GM19240 (cell line): Measurements from ENCODE around the gene TTC7B.

Experiments used
- DNase-seq: peaks from one replicate; pipeline ENCODE4 v3.0.0; 2011; ENCODE audit warnings: low spot score; ENCODE audit not compliant: insufficient read length

TTC7B gene

DNA sequence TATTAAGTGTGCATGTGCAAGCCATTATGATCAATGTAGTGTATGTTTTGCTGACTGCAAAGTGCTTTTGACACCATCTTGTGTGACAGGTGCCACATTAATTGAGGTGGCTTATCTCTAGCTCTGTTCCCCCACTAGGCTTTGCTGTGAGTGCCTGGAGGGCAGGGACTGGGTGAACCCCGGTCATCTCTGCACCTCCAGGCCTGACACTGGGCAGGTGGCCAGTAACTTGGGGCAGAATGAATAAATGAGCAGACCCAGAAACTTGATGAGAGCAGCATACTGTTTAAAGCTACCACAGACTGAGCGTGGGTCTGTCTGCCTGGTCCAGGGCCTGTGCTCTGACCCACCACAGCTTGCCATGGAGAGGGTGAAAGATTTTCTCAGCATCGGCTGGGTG lies 267.8 kb downstream of the TTC7B start:
- DNase-seq: no peak

DNA sequence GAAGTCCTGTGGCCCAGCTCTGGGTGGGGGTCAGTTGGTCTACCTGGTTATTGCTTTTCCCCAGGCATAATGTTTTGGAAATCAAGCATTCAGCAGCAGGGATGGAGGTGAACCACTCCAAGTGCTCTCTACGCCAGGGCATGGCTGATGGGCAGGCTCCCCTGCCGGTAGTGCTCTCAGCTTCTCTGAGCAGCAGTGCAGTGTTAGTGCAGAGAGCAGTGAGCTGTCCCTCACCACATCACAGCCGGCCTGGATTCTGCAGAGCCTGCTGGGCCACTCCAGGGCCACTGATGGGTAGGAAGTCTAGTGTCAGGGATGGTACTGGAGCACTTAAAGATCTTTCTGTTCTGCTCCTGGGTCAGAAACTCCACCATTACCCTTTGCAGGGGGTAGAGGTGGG lies 268.3 kb downstream of the TTC7B start:
- DNase-seq: no peak

DNA sequence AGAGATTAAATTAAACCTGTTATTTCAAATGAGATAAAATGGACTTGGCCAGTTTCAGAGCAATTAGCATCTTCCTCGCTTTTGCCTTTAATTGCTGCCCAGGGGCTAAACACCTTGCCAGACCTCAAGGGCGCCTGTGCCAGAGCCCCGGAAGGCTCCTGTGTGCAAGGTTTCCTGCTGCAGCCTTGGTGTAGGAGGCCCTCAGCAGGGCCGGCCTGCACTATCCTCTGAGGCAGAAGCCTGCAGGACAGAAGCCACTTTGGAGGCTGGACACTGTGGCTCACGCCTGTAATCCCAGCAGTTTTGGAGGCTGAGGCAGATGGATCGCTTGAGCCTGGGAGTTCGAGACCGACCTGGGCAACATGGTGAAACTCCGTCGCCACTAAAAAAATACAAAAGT lies 269.0 kb downstream of the TTC7B start:
- no peak for DNase-seq

DNA sequence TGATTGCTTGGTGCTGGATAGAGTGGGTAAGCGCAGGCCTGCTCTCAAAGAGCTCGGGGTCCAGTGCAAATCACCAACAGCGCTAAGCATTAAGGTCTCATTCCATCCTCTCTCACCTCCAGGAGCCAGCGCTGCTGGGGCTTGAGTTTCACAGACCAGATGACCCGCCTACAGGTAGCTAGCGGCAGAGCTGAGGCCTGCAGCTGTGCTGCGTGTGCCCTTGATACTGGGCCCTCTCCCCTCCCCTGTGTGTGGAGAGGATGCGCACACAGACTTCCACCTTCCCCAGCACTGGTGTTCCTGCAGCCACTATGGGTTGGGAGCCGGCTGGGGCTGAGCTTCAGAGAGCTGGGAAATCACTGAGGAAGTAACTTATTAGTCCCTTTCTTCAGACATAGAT lies 269.5 kb downstream of the TTC7B start:
- DNase-seq: no peak

DNA sequence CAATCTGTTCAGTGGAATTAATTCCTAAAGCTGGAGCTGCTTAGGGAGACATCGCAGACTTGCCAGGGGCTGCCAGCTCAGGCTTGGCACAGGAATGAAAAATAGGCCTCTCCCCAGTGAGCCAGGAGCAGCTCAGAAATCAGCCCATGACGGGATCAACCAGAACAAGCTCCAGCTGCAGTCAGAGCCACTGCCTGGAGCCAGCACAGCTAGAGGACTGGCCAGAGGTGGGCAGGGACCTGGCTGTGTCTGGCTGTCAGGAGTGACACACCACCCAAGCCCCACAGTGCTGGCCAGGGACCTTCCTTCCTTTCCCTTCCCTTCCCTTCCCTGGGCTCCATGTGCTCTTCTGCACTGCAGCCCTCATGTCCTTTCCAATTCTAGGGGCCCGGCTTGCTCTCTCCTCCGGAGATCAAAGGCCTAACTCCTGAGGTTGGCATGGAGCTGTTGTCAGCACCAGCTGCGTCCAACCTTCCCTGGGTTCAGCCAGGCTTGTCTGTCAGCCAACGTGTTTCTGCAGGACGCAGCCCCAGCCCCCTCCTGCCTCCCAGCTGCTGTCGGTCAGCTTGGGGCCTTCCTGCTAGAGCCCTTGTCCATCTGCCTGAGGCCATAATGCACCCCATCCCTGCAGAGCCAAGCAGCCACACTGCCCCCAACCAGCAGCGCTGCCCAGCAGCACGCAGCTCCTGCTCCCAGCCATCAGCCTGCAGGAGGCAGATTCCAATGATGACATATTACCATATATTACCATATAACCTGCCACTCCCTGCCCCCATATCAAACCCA lies 270.1 kb downstream of the TTC7B start:
- DNase-seq: no peak

DNA sequence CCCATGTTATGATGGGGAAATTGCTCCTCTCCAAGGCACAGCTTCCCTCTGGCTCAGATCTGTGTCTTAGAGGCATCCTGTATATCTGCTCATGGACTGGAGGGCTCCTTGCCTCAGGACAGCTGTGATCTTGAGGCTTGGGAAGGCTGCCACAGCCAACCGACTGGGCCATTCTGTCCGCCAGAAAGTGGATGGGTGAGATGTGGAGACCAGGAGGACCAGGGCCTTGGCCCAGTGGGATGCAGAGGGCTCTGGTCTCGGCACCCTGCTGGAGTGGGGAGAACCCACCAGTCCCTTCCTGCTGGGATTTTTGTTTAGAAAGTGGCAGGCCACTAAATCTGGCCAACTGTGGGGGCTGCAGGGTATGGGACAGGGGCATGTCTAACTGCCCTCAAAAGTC lies 270.8 kb downstream of the TTC7B start:
- no peak for DNase-seq

DNA sequence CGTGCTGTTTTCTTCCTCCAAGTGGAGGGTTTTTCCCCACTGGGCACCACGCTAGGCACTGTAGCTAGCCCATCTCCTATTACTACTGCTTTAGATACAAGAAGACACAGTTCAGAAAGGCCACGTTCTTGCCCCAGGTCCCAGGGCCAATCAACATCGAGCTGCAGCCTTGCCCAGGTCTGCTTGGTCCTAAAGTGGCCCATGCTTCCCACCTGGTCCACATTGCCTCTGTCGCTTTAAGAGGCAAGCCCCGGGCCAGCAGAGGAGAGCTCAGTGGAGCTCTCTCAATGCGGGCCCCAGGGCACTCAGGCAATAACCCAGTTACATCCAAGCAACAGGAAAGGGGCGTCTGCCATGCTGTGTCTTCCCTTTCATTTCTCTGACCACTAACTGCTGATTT lies 271.3 kb downstream of the TTC7B start:
- no peak for DNase-seq

DNA sequence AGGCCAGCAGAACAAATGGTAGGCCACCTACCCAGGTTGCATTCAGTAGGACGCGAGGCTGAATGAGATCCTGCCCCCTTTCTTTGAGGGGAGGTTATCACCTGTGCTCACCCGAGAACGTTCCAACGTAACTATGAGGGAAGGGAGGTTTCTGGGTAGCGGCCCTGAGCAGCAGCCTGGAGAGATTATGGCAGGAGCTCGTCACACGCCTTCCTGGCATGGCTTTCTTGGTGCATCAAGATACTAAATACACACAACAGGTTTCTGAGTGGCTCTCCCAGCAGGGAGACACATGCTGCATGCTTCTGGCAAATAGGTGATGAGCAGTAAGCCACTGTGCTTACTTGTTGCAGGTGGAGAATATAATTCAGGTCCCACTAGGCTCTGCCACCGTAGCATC lies 271.7 kb downstream of the TTC7B start:
- no peak for DNase-seq

DNA sequence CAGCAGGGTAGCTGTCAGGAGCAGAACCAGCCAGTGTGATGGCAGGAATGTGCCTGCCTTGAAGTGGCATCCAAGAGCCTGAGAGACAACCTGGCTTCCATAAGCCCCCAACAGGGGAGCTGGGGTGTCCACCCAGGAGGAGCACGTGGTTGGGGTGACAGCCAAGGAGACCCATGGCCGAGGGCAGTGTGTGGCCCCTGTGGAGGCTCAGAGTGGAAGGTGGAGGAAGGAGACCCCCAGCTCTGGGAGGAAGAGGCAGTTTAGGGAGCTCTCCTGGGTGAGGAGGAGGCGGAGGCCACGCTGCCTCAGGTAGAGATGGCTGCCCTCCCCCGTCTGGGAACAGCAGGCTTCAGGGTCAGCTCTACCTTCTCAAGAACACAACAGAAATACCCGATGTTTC lies 272.4 kb downstream of the TTC7B start:
- DNase-seq: no peak

DNA sequence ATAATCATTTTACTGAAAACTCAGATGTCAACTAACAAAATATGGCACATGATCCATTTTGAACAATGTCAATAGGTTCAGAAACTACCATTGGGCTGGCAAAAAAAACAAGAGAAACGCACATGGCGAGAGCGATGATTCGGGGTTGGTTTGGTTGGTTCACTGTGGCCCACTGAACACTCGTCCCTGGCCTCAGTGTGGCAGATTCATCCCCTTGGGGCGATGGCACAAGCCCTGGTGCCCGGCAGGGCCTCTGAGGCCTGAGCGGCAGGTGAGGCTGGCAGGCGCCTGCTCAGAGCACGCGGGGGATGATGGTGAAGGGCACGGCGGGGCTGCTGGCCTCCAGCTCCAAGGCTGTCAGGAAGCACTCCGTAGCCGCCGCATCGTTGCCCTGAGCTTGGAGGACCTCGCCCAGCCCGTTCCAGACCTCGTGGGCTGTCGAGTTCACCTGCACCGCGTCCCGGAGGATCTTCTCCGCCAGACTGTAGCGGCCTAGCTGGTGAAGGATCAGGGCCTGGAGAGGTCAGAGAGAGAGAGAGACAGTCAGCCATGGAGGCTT lies 275.1 kb downstream of the TTC7B start:
- no peak for DNase-seq

DNA sequence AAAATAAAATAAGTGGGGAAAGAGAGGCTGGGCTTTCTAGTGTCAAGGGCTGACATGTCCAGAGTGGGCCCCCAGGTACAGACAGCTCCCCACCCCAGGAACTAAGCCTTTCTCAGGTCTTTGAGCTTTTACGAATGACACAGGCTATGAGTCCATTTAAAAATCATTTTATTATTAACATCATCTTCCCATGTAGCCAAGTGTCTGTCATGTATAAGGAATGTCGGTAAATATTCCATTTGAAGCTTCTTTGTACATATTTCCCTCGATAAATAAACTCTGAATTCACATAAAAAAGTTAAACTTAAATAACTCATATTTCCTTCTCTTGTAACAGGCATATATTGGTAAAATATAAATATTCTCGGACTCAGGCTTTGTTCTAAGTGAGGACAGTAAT lies 275.8 kb downstream of the TTC7B start:
- DNase-seq: no peak

DNA sequence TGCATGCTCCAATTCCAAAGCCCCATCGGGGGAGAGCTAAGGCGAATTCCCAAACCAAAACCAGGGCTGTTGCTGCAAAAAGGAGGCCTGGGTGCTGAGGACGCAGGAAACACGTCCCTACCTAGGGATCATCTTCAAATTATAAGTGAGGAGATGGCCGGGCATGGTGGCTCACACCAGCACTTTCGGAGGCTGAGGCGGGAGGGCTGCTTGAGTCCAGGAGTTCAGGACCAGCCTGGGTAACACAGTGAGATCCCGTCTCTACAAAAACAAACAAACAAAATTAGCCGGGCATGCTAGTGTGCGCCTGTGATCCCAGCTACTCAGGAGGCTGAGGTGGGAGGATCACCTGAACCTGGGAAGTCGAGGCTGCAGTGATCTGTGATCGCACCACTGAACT lies 276.2 kb downstream of the TTC7B start:
- no peak for DNase-seq

DNA sequence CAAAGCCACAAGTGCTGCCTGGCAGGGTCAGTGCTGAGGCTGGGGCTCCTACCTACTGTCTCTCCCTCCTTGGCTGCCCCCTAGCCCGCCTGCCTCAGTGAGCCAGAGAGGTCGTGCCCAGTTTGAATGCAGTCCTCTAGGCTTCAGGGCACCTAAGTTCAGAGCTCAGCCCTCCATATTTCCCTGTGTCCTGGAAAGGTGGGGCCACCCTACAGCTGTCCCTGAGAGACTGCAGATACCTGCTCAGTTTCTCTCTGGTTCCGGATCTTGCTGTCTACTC lies 276.8 kb downstream of the TTC7B start:
- DNase-seq: no peak

DNA sequence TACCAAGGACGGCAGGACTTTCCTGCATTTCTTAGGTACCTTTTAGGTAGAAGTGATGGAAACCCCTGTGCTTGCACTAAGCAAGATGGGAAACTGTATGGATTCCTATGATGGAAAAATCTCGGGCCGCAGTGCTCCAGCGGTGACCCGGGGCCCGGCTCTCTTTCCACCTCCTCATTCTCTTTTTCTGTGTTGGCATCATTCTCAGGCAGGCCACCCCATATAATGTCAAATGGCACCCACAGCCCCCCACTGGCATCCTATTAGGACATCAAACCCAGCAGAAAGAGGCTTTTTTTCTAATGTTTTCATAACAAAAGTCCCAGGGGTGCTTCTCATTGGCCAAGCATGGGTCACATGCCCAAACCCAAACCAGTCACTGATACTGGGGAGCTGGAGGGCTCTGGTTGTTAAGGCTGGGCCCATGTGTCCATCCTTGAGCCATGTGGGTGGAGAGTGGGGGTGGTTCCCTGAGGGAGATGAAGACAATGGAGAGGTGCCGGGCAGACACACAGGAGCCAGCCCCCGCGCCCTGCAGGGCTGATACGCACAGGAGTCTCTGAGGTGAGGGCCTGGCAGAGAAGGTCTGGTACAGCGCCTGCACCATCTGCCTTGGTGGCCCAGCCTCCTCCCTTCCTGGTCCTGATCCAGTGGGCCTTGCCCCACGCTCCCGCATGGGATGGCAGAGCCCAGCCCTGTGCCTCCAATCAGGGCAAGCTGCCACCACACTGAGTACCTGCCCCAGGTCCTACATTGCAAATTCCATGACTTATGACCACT lies 277.3 kb downstream of the TTC7B start:
- no peak for DNase-seq

DNA sequence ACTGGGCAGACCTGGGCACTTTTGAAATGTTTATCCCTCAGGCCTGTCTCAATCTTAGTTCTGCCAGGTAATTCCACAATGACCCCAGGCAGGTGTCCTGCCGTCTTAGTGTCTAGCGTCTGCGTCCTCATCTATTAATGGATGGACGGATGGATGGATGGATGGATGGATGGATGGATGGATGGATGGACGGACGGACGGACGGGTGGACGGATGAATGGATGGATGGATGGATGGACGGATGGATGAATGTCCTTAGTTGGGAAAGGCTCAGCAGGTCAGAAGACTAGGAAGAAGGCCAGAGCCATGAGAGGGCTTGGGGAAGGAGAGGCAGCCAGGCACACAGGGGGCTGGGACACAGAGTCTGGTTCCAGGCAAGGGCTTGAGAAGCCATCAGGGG lies 278.1 kb downstream of the TTC7B start:
- no peak for DNase-seq

DNA sequence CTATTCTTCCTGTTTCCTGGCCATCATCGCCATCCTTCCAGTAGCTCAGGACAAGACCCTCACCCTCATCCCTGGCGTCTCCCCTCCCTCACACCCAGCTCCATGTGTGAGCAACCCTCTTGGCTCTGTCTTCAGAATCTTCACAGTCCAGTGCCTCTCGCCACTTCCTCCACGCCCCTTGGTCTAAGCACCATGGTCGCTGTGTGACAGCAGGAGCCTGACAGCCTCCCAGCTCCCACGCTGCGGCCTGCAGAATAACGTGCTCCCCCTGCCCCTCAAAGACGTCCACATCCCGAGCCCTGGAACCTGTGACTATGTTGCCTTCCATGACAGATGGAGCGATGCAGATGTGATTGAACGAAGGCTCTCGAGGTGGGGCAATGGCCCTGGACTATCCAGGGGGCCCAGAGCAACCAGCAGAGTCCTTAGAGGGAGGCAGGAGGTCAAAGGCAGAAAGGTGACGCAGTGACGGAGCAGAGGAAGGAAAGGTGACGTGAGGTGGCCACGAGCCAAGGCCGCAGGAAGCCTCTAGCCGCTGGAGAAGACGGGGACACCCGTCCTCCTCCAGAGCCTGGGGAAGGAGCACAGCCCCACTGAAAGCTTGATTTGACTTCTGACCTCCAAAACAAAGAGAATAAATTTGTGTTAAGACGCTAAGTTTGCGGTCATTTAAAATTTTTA lies 279.6 kb downstream of the TTC7B start:
- no peak for DNase-seq

DNA sequence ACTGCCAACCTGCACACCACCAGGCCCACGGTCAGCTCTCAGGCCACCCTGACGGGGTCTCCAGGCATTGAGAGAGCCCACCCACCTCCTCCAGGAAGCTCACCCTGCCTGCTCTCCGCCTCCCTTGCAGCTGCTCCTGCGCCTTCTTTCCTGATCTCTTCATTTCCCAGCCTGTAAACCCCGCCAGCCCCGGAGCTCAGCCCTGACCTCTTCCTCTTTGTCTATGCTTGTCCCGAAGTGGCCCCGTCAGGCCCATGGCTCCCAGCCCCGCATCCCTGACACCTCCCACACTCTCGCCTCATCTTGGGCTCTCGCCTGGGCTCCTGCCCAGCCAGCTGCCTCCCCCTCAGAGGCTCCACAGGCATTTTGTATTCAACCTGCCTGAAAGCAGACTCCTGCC lies 280.1 kb downstream of the TTC7B start:
- DNase-seq: no peak

DNA sequence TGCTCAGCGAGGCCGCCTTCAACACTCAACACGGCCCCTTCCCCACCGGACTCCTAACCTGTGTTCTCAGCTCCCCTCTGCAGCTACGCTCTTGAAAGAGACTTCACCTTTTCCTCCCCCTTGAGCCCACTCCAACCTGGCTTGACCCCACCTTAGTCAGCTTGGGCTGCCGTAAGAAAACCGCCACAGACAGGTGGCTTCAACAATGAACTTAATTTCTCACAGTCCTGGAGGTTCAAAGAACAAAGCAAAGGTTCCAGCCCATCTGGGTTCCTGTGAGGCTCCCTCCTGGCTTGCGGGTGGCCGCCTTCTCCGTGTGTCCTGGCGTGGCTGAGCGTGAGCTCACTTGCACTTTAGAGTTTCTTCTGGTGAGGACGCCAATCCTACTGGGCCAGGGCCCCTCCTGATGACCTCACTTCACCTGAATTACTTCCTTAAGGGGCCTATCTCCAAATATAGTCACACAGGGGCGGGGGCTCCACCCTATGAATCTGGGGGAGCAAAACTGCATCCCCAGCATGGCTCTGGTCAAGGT lies 280.6 kb downstream of the TTC7B start:
- no peak for DNase-seq

DNA sequence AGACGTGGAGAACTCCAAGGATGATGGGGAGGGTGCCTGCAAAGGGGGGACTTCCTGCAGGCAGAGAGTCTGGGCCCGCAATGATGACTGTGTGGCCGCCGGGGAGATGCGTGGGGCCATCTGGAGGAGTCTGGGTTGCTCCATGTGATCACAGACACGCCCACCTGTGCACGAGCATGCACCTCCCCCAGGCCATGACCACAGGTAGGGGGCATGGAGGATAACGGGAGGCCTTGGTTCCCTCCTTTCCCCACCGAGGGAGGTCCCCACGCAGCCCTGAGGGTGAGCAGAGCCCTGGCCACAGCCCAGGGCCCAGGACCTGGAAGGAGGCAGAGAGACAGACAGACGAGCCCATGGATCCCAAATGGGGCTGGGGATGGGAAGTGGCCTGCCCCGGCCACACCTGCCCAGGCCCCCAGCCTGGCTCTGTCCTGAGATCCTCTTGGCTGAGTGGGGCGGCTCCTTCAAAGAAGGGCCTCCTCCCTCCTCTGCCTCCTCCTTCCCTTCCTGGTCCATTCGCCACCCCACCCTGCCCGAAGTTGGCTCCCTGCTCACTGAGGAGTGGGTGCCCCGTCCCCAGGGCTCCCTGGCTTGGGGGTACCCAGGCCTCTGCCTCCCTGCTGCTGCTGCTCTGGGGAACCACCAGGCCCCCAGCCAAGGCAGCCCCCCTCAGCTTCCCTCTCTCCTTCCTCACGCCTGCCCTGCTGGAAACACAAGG lies 281.2 kb downstream of the TTC7B start:
- no peak for DNase-seq

DNA sequence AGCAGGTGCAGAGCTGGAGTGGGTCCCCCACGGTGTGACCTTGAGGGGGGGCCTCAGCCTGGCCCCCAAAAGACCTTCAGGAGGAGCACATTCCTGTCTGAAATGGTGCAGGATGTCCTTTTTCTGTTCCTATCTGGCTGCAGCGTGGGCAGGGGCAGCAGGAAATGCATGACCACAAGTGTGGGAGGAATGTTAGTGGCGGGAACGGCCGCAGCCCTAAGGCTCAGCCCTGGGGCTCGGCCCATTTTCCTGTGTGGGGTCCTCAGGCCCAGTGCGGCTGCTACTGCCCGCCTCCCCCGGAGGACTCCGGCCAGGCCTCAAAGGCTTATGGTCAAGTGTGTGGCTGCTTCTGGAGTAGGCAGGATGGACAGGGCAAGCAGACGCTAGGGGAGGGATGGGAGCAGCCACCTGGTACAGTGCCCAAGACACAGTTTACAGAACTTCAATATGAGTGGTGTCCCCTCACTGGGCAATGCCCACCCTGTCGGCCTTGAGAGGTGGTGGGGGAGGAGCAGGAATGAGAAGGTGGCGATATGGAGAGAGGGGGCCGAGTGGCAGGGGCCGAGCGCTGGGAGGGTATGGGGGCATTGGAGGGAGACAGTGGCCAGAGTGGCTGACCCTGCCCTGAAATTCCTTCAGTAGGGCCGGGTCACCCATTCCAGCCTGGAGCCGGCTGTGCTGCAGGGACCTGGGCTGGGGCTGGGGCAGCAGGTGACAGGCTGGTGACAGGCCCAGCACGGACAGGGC lies 282.0 kb downstream of the TTC7B start:
- no peak for DNase-seq

DNA sequence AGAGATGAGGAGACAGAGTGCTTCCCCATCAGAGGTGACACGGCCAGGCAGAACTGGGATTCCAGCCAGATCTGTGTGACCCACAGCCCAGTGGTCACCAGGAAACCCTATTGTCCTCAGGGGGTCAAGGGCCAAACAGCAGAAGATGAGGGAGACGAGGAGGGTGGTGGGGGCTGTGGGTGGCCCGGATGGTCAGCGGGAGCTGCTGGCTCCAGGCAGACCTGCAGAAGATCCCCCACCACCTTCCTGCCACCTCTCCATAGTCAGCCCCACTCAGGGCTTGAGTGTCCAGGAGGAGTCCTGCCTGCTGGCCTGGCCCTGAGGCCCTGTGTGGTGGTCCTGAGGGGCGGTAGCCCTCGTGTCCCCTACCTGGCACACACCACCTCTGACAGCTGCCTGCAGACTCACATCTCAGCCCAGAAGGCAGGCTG lies 282.6 kb downstream of the TTC7B start:
- no peak for DNase-seq
